ENCODE measurements around the gene SPIN1.

Gene SPIN1

GRCh38 chr9:88502552-88503034, 114.3 kb downstream of the SPIN1 start:
- DNase-seq = no peak

DNA sequence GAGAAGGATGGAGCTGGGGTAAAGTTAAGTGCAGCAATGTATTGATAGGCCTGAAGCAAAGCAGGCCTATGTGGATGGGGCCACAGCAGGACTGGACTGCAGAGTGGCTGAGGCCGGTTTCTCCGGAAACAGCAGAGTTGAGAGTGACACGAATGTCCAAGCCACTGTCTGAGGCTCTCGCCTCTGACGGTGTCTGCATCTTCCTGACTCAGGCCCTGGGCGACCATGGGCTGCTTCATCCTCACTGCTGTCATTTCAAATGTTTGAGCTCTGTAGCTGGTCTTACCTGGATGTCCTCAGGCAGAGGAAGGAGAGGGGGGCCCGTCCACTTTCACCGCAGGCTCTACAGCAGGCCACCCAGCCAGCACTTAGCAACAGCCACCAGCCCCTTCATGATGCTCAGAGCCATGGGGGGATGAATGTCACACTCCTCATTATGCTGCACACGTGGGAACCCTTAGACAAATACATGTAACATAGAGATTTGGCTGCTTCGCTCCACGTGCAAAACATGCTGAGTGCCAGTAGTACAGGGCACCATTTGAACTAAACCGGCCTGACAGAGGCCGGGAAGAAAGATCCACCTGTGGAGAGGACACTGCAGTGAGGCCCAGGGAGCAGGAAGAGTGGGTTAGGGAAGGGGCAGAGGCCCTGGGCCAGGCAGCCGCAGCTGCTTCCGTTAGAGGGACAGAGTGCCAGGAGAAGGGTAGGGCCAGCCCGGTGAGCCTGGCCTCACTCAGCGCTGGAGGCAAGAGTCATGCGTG, 115.0 kb downstream of the SPIN1 start:
- DNase-seq = no peak

- no peak for DNase-seq
Measured at GRCh38 chr9:88503845-88504764, 115.9 kb downstream of the SPIN1 start.

- DNase-seq = no peak
Measured at GRCh38 chr9:88508326-88508725, 120.1 kb downstream of the SPIN1 start.

GRCh38 chr9:88511906-88512305, 123.7 kb downstream of the SPIN1 start:
- no peak for DNase-seq

DNA sequence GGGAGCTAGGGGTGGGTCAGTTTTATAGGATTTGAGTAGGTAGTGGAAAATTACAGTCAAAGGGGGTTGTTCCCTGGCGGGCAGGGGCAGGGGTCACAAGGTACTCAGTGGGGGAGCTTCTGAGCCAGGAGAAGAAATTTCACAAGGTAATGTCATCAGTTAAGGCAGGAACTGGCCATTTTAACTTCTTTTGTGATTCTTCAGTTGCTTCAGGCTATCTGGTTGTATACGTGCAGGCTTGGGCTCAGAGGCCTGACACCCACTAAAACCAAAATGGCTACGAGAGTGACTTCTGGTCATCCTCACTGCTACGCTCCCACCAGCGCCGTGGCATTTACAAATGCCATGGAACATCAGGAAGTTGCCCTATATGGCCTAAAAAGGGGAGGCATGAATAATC, 126.0 kb downstream of the SPIN1 start:
- DNase-seq = no peak

DNA sequence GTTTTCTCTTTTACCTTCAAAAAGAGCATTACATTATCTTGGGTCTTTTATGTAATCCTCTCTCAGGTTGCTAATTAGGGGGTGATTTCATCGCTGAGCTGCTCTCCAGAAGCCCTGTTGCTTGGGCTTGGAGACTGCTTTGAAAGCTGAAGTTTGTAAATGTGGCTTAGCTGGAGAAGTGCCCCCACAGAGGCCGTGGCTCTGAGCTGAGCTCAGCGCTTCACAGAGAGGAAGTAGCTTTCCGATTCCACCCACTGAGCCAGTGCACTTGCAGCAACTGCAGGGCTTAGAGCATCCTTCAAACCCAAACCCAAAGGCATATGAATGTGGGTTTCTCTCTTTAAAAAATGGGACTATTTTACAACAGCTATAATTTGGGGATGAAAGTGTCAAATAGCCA, 133.1 kb downstream of the SPIN1 start:
- DNase-seq = no peak

GRCh38 chr9:88522360-88522759, 134.1 kb downstream of the SPIN1 start:
- no peak for DNase-seq

- no peak for DNase-seq
Measured at GRCh38 chr9:88523056-88523455, 134.8 kb downstream of the SPIN1 start.

DNA sequence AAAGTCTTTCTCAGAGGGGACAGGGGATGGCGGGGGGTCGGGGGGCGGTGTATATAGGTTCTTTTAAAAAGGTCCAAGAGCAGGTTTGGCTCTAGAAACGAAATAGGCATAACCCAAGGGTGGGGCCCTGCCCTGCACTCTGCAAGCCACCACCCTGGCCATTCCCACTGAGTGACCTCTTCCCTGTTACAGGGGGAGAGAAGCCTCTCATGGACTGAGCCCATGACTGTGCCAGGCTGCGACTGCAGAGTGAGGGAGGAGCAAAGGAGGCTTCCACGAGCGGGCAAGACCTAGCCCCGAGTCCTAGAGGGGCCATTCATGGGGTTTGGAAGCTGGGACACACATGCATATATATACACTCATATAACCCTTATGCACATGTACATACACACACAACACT, 136.7 kb downstream of the SPIN1 start:
- no peak for DNase-seq

DNA sequence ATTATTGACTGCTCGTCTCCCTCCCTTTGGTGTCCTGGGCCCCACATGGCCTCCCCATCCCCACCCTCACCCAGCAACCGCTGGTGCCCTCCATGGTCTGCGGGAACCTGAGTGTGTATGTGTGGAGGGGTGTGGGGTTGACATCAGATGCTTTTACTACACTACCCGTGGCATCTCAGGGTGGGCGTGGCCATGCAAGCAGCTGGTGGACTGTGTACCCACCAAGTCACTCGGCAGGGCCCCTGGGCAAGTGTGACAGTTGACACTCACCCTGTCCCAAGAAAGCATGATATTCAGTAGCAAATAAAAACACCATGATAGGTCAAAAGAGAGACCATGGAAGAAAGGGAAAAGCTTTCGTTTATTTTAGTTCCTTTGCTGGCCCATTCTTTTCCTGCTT, 139.4 kb downstream of the SPIN1 start:
- no peak for DNase-seq
